HepG2 (cell line): ENCODE measurements around the gene COBLL1. TPM values are rescaled to one million over a fixed set of nuclear protein-coding genes. Genes with fewer than 3 reads are reported as not detected.

Experiments
- ATAC-seq: fragments of 200-7000 bp; cut with Tn5 transposase; 3 replicates; pipeline ENCODE4 v1.9.1; 2020; ENCODE audit warnings: mild to moderate bottlenecking, moderate library complexity
- BruUV-seq: library from RNA; stranded (reverse); fragments of 400-500 nt; replicated peaks from 2 replicates; lab custom pipeline; 2021; lab: Mats Ljungman, UMichigan
- CTCF ChIA-PET: fragments of 300-600 bp; formaldehyde crosslinking; extraction: SDS; loops from one replicate; lab custom pipeline; 2021; ENCODE audit warnings: low total read pairs, inconsistent platforms, low intra/inter-chr PET ratio; lab: Yijun Ruan, JAX
- POLR2A ChIA-PET: fragments of 350-600 bp; sonication (Branson Sonifier 250); formaldehyde crosslinking; loops from one replicate; lab custom pipeline; 2020; ENCODE audit warnings: antibody characterized with exemption, inconsistent platforms; lab: Yijun Ruan, JAX
- DNase-seq: peaks from one replicate; pipeline ENCODE4 v3.0.0-alpha.2; 2015; ENCODE audit warnings: low spot score
- FAIRE-seq: peaks from 3 replicates; lab custom pipeline; 2011; peaks lifted over from hg19 to GRCh38; lab: Jason Lieb, UNC
- H2AFZ ChIP-seq: one replicate; pipeline ENCODE4 v1.6.1; 2011; ENCODE audit warnings: low read length, inconsistent platforms
- H3K27ac ChIP-seq: fragments of 300-600 bp; 3 replicates; pipeline ENCODE4 v1.8.0; 2011; ENCODE audit warnings: mixed run types, mild to moderate bottlenecking, mixed read lengths, low read length, inconsistent platforms; ENCODE audit not compliant: insufficient read depth; ENCODE audit errors: extremely low read length
- H3K27me3 ChIP-seq, 2 experiments: fragments of 200-600 bp in 1 of 2; 2 replicates in 1 of 2; 3 replicates in 1 of 2; pipeline versions ENCODE4 v1.6.0 to v1.8.0; 2011; ENCODE audit warnings: low read length in 2 of 2, mild to moderate bottlenecking in 2 of 2, moderate library complexity in 2 of 2, inconsistent platforms in 1 of 2; ENCODE audit not compliant: insufficient read depth in 2 of 2, control insufficient read depth in 1 of 2
- H3K36me3 ChIP-seq, 2 experiments: fragments of 200-600 bp in 1 of 2; replicated peaks in 1 of 2; 2 replicates in 1 of 2; 3 replicates in 1 of 2; pipeline versions ENCODE4 v1.5.1 to v1.8.0; 2011; ENCODE audit warnings: low read length in 2 of 2, inconsistent platforms in 1 of 2; ENCODE audit not compliant: insufficient read depth in 2 of 2, control insufficient read depth in 1 of 2
- H3K4me1 ChIP-seq: 2 replicates; pipeline ENCODE4 v1.5.1; 2012; ENCODE audit warnings: low read length, inconsistent platforms; ENCODE audit not compliant: insufficient read depth
- H3K4me2 ChIP-seq: 2 replicates; pipeline ENCODE4 v1.6.0; 2011; ENCODE audit warnings: low read depth, low read length, inconsistent platforms
- H3K4me3 ChIP-seq, 3 experiments: fragments of 200-600 bp in 1 of 3; sonication (generic), shearing (Covaris generic) in 1 of 3; replicated peaks in 1 of 3; 2 replicates each; pipeline ENCODE4 v1.5.1; 2011 to 2016; ENCODE audit warnings: low read length in 3 of 3, inconsistent platforms in 2 of 3, low read depth in 2 of 3, mild to moderate bottlenecking in 2 of 3, control low read depth in 1 of 3, mixed read lengths in 1 of 3; ENCODE audit not compliant: insufficient read depth in 1 of 3
- H3K79me2 ChIP-seq: one replicate; pipeline ENCODE4 v1.6.1; 2011; ENCODE audit warnings: low read length, inconsistent platforms; ENCODE audit not compliant: insufficient read depth
- H3K9ac ChIP-seq: 2 replicates; pipeline ENCODE4 v1.6.0; 2011; ENCODE audit warnings: mild to moderate bottlenecking, low read depth, low read length, inconsistent platforms; ENCODE audit not compliant: insufficient read depth
- H3K9me3 ChIP-seq: 2 replicates; pipeline ENCODE4 v1.5.1; 2012; ENCODE audit warnings: mild to moderate bottlenecking, low read length
- H4K20me1 ChIP-seq: 2 replicates; pipeline ENCODE4 v1.6.0; 2011; ENCODE audit warnings: inconsistent platforms, mild to moderate bottlenecking, low read length, moderate library complexity; ENCODE audit not compliant: insufficient read depth
- ADNP ChIP-seq: sonication (generic); formaldehyde crosslinking; IDR thresholded peaks from 2 replicates; pipeline ENCODE4 v1.4.0; 2020; ENCODE audit warnings: missing genetic modification reagents
- AGO2 ChIP-seq: fragments of 200-400 bp; formaldehyde crosslinking; optimal IDR thresholded peaks from 2 replicates; pipeline ENCODE3; 2017; ENCODE audit warnings: mild to moderate bottlenecking, low read depth, low read length, moderate library complexity
- ATF6 ChIP-seq: sonication (generic); formaldehyde crosslinking; conservative IDR thresholded peaks from 2 replicates; pipeline ENCODE4 v1.4.0; 2020; ENCODE audit warnings: missing genetic modification reagents
- HOXA9 ChIP-seq: sonication (generic); formaldehyde crosslinking; IDR thresholded peaks from 2 replicates; pipeline ENCODE4 v1.8.1; 2022; ENCODE audit warnings: missing genetic modification reagents, mild to moderate bottlenecking, moderate library complexity, borderline replicate concordance
- MAFF ChIP-seq: IDR thresholded peaks from 2 replicates; pipeline ENCODE4 v1.6.1; 2011; ENCODE audit warnings: low read depth, low read length, improper control_type of control experiment
- MAFK ChIP-seq, 2 experiments: IDR thresholded peaks in 1 of 2; conservative IDR thresholded peaks in 1 of 2; 2 replicates each; pipeline ENCODE4 v1.6.1; 2011; ENCODE audit warnings: improper control_type of control experiment in 2 of 2, low read length in 2 of 2
- MIER3 ChIP-seq: IDR thresholded peaks from 2 replicates; pipeline ENCODE4 v1.6.1; 2016; ENCODE audit warnings: missing compliant biosample characterization, borderline replicate concordance
- REPIN1 ChIP-seq: sonication (generic); formaldehyde crosslinking; IDR thresholded peaks from 2 replicates; pipeline ENCODE4 v1.8.0; 2022; ENCODE audit warnings: missing genetic modification reagents, low read depth, mild to moderate bottlenecking, borderline replicate concordance
- ZHX2 ChIP-seq, 2 experiments: sonication (generic) in 1 of 2; formaldehyde crosslinking in 1 of 2; IDR thresholded peaks; 2 replicates each; pipeline versions ENCODE4 v1.6.1 to v1.9.0; 2014 to 2022; ENCODE audit warnings: antibody characterized with exemption in 1 of 2, borderline replicate concordance in 1 of 2, inconsistent platforms in 1 of 2, low read depth in 1 of 2, missing genetic modification reagents in 1 of 2
- ZNF777 ChIP-seq: sonication (generic); formaldehyde crosslinking; IDR thresholded peaks from 2 replicates; pipeline ENCODE4 v1.4.0; 2020; ENCODE audit warnings: missing genetic modification reagents
- WGBS: methylation state at CpG from one replicate; pipeline ENCODE4 v1.1.6; 2017; ENCODE audit warnings: low lambda C conversion rate; 5-methylcytosine and 5-hydroxymethylcytosine counted together
- in situ Hi-C: cut with HindIII; loops from 2 replicates; pipeline ENCODE4 v1.10.0; 2017; ENCODE audit warnings: low pct_unique_long_range_greater_than_20kb; ENCODE audit not compliant: extremely low pct_ligation_motif_present
- intact Hi-C: fragments of 100-400 bp; cut with micrococcal nuclease; formaldehyde crosslinking; loops from one replicate; pipeline ENCODE4 v1.10.0; 2022; ENCODE audit not compliant: unreplicated experiment
- polyA plus RNA-seq, 8 experiments: library from polyadenylated mRNA; depleted of rRNA in 3 of 8; stranded (reverse) in 7 of 8; unstranded in 1 of 8; fragments of >200 nt; fragmentation: Illumina TruSeq in 4 of 8; extraction: Trizol in 4 of 8; gene quantifications; 2 replicates each; pipeline versions ENCODE4 v1.2.1 to v1.2.3, GENCODE V29; 2011 to 2016; ENCODE audit warnings: low read depth in 4 of 8, missing spikeins in 1 of 8, mixed read lengths in 1 of 8; ENCODE audit not compliant: insufficient read depth in 1 of 8
- total RNA-seq, 5 experiments: library from RNA; depleted of rRNA; stranded (reverse); fragments of >200 nt; fragmentation: Illumina TruSeq; extraction: Trizol; gene quantifications; 2 replicates each; pipeline ENCODE4 v1.2.3, GENCODE V29; 2016; ENCODE audit warnings: low read depth in 1 of 5

The COBLL1 gene
- total and polyA plus RNA-seq, 2 of the 13 experiments (the other 11 are each of a cell fraction or from before 2014, with no cell fraction given), result 32.6 to 86.8 TPM

GRCh38 chr2:164681009-164681408 is 160.6 kb downstream of the COBLL1 start:
- Histone ChIP-seq H2AFZ (no peak overlapping the region), H3K79me2 (no peaks in the 10 kb centered on the region), H3K27ac (no peak overlapping the region), H3K9me3 (peaks cover 7% of the 10 kb centered on the region; the same call in 1 of the 2 replicates), H3K4me2 (no peak overlapping the region), H3K9ac (no peak overlapping the region), H3K4me1 (no peaks in the 10 kb centered on the region), H3K4me3 (no peak overlapping the region), H3K27me3 (no peaks in the 10 kb centered on the region), H4K20me1 (no peaks in the 10 kb centered on the region), H3K36me3 (no peaks in the 10 kb centered on the region; a peak in 1 of 5 replicates)
- intact Hi-C loops, result no loop called here
- POLR2A ChIA-PET, result no interaction called here
- no peak for DNase-seq
- BruUV-seq, result no TSS peak
- WGBS, result 94% methylated on average over 1 of the region's 1 CpG
- in situ Hi-C loops, result no loop called here
- no peak for TF ChIP-seq MIER3 (CRISPR knock-in tag)
- TF ChIP-seq MAFF, result 0 out of 2 replicates have a peak, but pooled peaks have one; percentile 25
- TF ChIP-seq MAFK (conservative IDR thresholded peaks at IDR 0.05 in 1 of 2, IDR thresholded peaks at IDR 0.05 in 1 of 2; ENCODE audit: low read length in 2 of 2), result peak; percentile 47 to 57
- no peak for TF ChIP-seq ZNF777
- peak; percentile 42 for ATAC-seq
- CTCF ChIA-PET, result no interaction called here
- no peak for FAIRE-seq

GRCh38 chr2:164678631-164679149 is 162.9 kb downstream of the COBLL1 start:
- Histone ChIP-seq H3K9ac (no peak overlapping the region), H4K20me1 (no peaks in the 10 kb centered on the region)
- intact Hi-C loops, result no loop called here
- TF ChIP-seq HOXA9 (no peak), ATF6 (CRISPR knock-in tag) (no peak), AGO2 (peak; percentile 65), ADNP (CRISPR knock-in tag) (no peak), ZHX2 (IDR thresholded peaks at IDR 0.05; ENCODE audit: low read depth) (no peak), ZHX2 (CRISPR knock-in tag; IDR thresholded peaks at IDR 0.05; ENCODE audit: borderline replicate concordance) (no peak), REPIN1 (CRISPR knock-in tag) (no peak)

More at GRCh38 chr2:164678631-164679149, 162.9 kb downstream of the COBLL1 start:
- ChIA-PET POLR2A (no interaction called here), CTCF (no interaction called here)
- FAIRE-seq (no peak), ATAC-seq (no peak), DNase-seq (no peak)
- Histone ChIP-seq H3K9me3 (peaks cover 7% of the 10 kb centered on the region; the same call in 1 of the 2 replicates), H3K4me1 (no peaks in the 10 kb centered on the region), H2AFZ (no peak overlapping the region), H3K36me3 (no peaks in the 10 kb centered on the region; a peak in 1 of 5 replicates), H3K27ac (no peak overlapping the region), H3K4me2 (no peak overlapping the region), H3K79me2 (no peaks in the 10 kb centered on the region), H3K27me3 (no peaks in the 10 kb centered on the region), H3K4me3 (no peak overlapping the region)
- in situ Hi-C loops, result no loop called here
- no TSS peak for BruUV-seq
- WGBS, result 98% methylated on average over 4 of the region's 4 CpGs
